Thoracic aorta (tissue), 2 donors: ENCODE results near the gene SEC14L2. TPM values are rescaled to one million over a fixed set of nuclear protein-coding genes. Genes with fewer than 3 reads are reported as not detected.

Source experiments
- ATAC-seq: fragments of 150-250 bp; one replicate; pipeline ENCODE4 v1.8.0; 2017; ENCODE audit warnings: low read depth; ENCODE audit not compliant: insufficient number of reproducible peaks, low FRiP score
- DNase-seq: peaks from one replicate; pipeline ENCODE4 v3.0.0-alpha.2; 2020; ENCODE audit warnings: low spot score
- H3K27ac ChIP-seq, 2 donors: fragments of 200-600 bp; sonication (generic); 1 replicate in 1 of 2; 2 replicates in 1 of 2; pipeline ENCODE4 v1.5.1; 2016; ENCODE audit warnings: mild to moderate bottlenecking in 2 of 2, moderate library complexity in 2 of 2
- H3K27me3 ChIP-seq: fragments of 200-600 bp; sonication (generic); replicated peaks from 2 replicates; pipeline ENCODE4 v1.6.0; 2016; ENCODE audit warnings: mild to moderate bottlenecking; ENCODE audit not compliant: insufficient read depth
- H3K36me3 ChIP-seq: fragments of 200-600 bp; sonication (generic); one replicate; pipeline ENCODE4 v1.5.1; 2016
- H3K4me1 ChIP-seq, 2 donors: fragments of 200-600 bp; sonication (generic); 1 replicate in 1 of 2; 2 replicates in 1 of 2; pipeline versions ENCODE4 v1.5.1 to v1.6.0; 2016; ENCODE audit warnings: low read depth in 2 of 2, mild to moderate bottlenecking in 1 of 2; ENCODE audit not compliant: control insufficient read depth in 1 of 2
- H3K4me3 ChIP-seq: fragments of 200-600 bp; sonication (generic); 2 replicates; pipeline ENCODE4 v1.5.1; 2016; ENCODE audit warnings: mild to moderate bottlenecking
- H3K9me3 ChIP-seq: fragments of 200-600 bp; sonication (generic); 2 replicates; pipeline ENCODE4 v1.5.1; 2016
- total RNA-seq, 2 donors: library from RNA; depleted of rRNA; stranded (reverse); fragments of >200 nt; gene quantifications; one replicate each; pipeline versions ENCODE4 v1.1.0 to v1.2.3, GENCODE V29; 2016
- TF ChIP-seq, protein P1 (sequence below): fragments of 200-600 bp; sonication (generic); IDR thresholded peaks from one replicate; pipeline ENCODE4 v1.5.1; 2019; ENCODE audit warnings: antibody characterized with exemption

SEC14L2 gene
- total RNA-seq, 2 donors from 2014 or later, result 6.4 to 18.3 TPM

DNA sequence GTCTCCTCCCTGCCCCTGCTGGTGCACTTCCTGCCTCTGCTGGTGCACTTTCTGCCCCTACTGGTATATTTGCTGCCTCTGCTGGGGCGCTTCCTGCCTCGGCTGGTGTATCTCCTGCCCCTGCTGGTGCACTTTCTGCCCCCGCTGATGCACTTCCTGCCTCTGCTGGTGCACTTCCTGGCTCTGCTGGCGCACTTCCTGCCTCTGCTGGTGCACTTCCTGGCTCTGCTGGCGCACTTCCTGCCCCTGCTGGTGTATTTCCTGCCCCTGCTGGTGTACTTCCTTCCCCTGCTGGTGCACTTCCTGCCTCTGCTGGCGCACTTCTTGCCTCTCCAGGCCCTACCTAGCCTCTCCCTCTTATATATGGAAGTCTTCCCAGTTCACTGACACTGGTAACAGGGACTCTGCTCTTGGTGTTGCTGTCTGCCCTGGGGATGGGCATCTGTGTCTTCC is 38.9 kb downstream of the SEC14L2 start:
- no peaks in the 10 kb centered on the region for H3K9me3 ChIP-seq
- ATAC-seq, result no peak
- H3K4me3 ChIP-seq, result no peak overlapping the region
- no peaks in the 10 kb centered on the region for H3K36me3 ChIP-seq
- no peak overlapping the region for H3K27ac ChIP-seq
- no peaks in the 10 kb centered on the region for H3K27me3 ChIP-seq
- TF ChIP-seq, protein P1, sequence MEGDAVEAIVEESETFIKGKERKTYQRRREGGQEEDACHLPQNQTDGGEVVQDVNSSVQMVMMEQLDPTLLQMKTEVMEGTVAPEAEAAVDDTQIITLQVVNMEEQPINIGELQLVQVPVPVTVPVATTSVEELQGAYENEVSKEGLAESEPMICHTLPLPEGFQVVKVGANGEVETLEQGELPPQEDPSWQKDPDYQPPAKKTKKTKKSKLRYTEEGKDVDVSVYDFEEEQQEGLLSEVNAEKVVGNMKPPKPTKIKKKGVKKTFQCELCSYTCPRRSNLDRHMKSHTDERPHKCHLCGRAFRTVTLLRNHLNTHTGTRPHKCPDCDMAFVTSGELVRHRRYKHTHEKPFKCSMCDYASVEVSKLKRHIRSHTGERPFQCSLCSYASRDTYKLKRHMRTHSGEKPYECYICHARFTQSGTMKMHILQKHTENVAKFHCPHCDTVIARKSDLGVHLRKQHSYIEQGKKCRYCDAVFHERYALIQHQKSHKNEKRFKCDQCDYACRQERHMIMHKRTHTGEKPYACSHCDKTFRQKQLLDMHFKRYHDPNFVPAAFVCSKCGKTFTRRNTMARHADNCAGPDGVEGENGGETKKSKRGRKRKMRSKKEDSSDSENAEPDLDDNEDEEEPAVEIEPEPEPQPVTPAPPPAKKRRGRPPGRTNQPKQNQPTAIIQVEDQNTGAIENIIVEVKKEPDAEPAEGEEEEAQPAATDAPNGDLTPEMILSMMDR, result no peak
- DNase-seq, result no peak
- no peaks in the 10 kb centered on the region for H3K4me1 ChIP-seq

DNA sequence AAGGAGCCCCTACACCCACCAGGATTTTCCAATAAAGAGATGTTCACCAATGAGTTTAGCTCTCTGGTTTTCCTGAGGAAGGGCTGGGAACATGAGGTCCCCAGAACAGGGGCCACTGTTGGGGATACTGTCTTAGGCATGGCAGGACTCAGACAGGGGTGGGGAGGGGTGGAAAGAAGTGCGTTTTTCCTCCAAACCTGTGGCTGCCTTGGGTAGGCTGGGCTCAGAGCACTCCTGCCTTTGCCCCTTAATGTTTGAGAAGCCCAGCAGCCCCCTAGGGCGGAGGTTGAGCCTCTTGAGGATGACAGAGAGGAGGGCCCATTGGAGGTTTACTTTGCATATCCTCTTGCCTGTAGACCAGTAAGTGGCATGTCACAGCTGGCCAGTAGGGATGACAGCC is 39.4 kb downstream of the SEC14L2 start:
- Histone ChIP-seq H3K4me1 (no peaks in the 10 kb centered on the region), H3K27me3 (no peaks in the 10 kb centered on the region), H3K27ac (no peak overlapping the region), H3K4me3 (no peak overlapping the region), H3K9me3 (no peaks in the 10 kb centered on the region), H3K36me3 (no peaks in the 10 kb centered on the region)
- TF ChIP-seq, protein P1, result no peak
- DNase-seq, result no peak
- ATAC-seq, result no peak

- TF ChIP-seq, protein P1, result no peak
- Histone ChIP-seq H3K4me1 (no peaks in the 10 kb centered on the region), H3K9me3 (no peaks in the 10 kb centered on the region), H3K4me3 (no peak overlapping the region), H3K27ac (no peak overlapping the region), H3K27me3 (no peaks in the 10 kb centered on the region), H3K36me3 (no peaks in the 10 kb centered on the region)
- ATAC-seq (no peak), DNase-seq (no peak)
Observed at GRCh38 chr22:30438559-30438958, 41.7 kb downstream of the SEC14L2 start.

- H3K4me1 ChIP-seq, result no peaks in the 10 kb centered on the region
- H3K36me3 ChIP-seq, result no peaks in the 10 kb centered on the region
- H3K9me3 ChIP-seq, result no peaks in the 10 kb centered on the region
- no peak overlapping the region for H3K27ac ChIP-seq
- no peak for DNase-seq
- TF ChIP-seq, protein P1, result no peak
- H3K27me3 ChIP-seq, result no peaks in the 10 kb centered on the region
- no peak for ATAC-seq
- no peak overlapping the region for H3K4me3 ChIP-seq
Observed at GRCh38 chr22:30439226-30439625, 42.4 kb downstream of the SEC14L2 start.

- ATAC-seq, result no peak
- Histone ChIP-seq H3K9me3 (no peaks in the 10 kb centered on the region), H3K4me3 (no peak overlapping the region), H3K36me3 (no peaks in the 10 kb centered on the region), H3K4me1 (no peaks in the 10 kb centered on the region), H3K27me3 (no peaks in the 10 kb centered on the region), H3K27ac (no peak overlapping the region)
- TF ChIP-seq, protein P1, result no peak
- DNase-seq, result no peak
Observed at GRCh38 chr22:30439836-30440235, 43.0 kb downstream of the SEC14L2 start.
